GM18511 (cell line): ENCODE measurements around the gene ANKDD1B.

Experiments
- ATAC-seq: cut with Tn5 transposase; IDR thresholded peaks from one replicate; pipeline ENCODE4 v1.9.1; 2021; ENCODE audit warnings: mild to moderate bottlenecking, moderate library complexity; ENCODE audit not compliant: unreplicated experiment

ANKDD1B gene

GRCh38 chr5:75659791-75660450 is 48.7 kb downstream of the ANKDD1B start:
- peak; percentile 72 for ATAC-seq

GRCh38 chr5:75660678-75661465 is 49.6 kb downstream of the ANKDD1B start:
- ATAC-seq = no peak

- no peak for ATAC-seq
These were observed 50.8 kb downstream of the ANKDD1B start for GRCh38 chr5:75662061-75662460.

- no peak for ATAC-seq
These were observed 52.5 kb downstream of the ANKDD1B start for GRCh38 chr5:75663579-75664284.

- no peak for ATAC-seq
These were observed 53.7 kb downstream of the ANKDD1B start for GRCh38 chr5:75664979-75665378.

GRCh38 chr5:75666801-75667200 is 55.5 kb downstream of the ANKDD1B start:
- ATAC-seq = no peak

- no peak for ATAC-seq
These were observed 56.3 kb downstream of the ANKDD1B start for GRCh38 chr5:75667586-75667985.

GRCh38 chr5:75668445-75668844 is 57.2 kb downstream of the ANKDD1B start:
- peak; percentile 7 for ATAC-seq

- ATAC-seq = peak; percentile 94
These were observed 57.9 kb downstream of the ANKDD1B start for GRCh38 chr5:75668977-75669689.

GRCh38 chr5:75670577-75670976 is 59.3 kb downstream of the ANKDD1B start:
- no peak for ATAC-seq

- ATAC-seq = no peak
These were observed 60.3 kb downstream of the ANKDD1B start for GRCh38 chr5:75671506-75671905.

- ATAC-seq = no peak
These were observed 61.4 kb downstream of the ANKDD1B start for GRCh38 chr5:75672616-75673015.

GRCh38 chr5:75675783-75676182 is 64.5 kb downstream of the ANKDD1B start:
- no peak for ATAC-seq

- no peak for ATAC-seq
These were observed 66.4 kb downstream of the ANKDD1B start for GRCh38 chr5:75677607-75678006.

- ATAC-seq = no peak
These were observed 66.9 kb downstream of the ANKDD1B start for GRCh38 chr5:75678155-75678554.

GRCh38 chr5:75681125-75681830 is 70.0 kb downstream of the ANKDD1B start:
- no peak for ATAC-seq

GRCh38 chr5:75685141-75685540 is 73.9 kb downstream of the ANKDD1B start:
- ATAC-seq = no peak

GRCh38 chr5:75686480-75686879 is 75.2 kb downstream of the ANKDD1B start:
- ATAC-seq = no peak

GRCh38 chr5:75690669-75691068 is 79.4 kb downstream of the ANKDD1B start:
- no peak for ATAC-seq

GRCh38 chr5:75694781-75695180 is 83.5 kb downstream of the ANKDD1B start:
- ATAC-seq = no peak
